Measurements from ENCODE around the gene PACSIN1.

GRCh38 chr6:34484899-34485298, 19.0 kb downstream of the PACSIN1 start:
- TF ChIP-seq POLR2A (IDR thresholded peaks at IDR 0.05) = no peak
- no peak for TF ChIP-seq POLR2AphosphoS5 (IDR thresholded peaks at IDR 0.05)
- no peak for TF ChIP-seq CTCF (IDR thresholded peaks at IDR 0.05)
